Suprapubic skin (tissue), 3 donors: Measurements from ENCODE around the gene CROT.

Experiments
- POLR2AphosphoS5 ChIP-seq, 3 donors: sonication (generic); formaldehyde crosslinking; IDR thresholded peaks; one replicate each; pipeline ENCODE4 v1.6.1; 2017; ENCODE audit warnings: antibody characterized with exemption in 3 of 3
- TF ChIP-seq, protein P1 (sequence below), 2 donors: fragments of 200-600 bp in 1 of 2; fragments of 450-650 bp in 1 of 2; sonication (generic) in 1 of 2; IDR thresholded peaks; one replicate each; pipeline ENCODE4 v1.5.1; 2016 to 2019; ENCODE audit warnings: antibody characterized with exemption in 2 of 2, mild to moderate bottlenecking in 1 of 2, moderate library complexity in 1 of 2

DNA sequence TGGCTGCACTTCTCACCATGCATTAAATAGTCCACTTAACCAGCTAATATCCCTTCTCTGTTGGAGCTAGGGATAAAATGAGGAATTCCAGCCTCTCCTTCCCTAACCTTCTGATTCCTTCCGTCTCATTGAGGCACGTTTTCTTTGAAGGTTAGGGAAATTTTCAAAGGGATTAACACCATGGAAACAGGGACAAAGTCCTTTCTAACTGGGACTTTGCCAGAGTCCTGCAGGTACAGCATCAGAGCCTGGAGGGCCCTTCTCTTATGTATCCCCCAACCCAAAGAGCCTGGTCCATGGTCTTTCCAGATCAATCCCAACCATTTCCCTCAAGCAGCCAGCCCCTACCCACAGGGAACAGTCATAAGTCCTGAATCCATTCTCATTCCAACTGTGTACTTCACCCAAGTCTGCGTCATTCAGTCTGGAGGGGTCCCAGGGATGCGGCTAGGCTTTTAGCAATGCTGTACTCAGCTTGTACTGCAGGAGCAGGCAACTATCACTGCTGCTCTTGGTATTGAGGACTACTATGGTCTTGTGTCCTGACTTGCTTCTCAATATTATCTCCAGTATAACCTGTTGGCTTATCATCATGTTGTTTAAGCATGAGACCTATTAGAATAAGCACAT is 34.6 kb upstream of the CROT start:
- no peak for TF ChIP-seq POLR2AphosphoS5 (IDR thresholded peaks at IDR 0.05)
- TF ChIP-seq, protein P1, sequence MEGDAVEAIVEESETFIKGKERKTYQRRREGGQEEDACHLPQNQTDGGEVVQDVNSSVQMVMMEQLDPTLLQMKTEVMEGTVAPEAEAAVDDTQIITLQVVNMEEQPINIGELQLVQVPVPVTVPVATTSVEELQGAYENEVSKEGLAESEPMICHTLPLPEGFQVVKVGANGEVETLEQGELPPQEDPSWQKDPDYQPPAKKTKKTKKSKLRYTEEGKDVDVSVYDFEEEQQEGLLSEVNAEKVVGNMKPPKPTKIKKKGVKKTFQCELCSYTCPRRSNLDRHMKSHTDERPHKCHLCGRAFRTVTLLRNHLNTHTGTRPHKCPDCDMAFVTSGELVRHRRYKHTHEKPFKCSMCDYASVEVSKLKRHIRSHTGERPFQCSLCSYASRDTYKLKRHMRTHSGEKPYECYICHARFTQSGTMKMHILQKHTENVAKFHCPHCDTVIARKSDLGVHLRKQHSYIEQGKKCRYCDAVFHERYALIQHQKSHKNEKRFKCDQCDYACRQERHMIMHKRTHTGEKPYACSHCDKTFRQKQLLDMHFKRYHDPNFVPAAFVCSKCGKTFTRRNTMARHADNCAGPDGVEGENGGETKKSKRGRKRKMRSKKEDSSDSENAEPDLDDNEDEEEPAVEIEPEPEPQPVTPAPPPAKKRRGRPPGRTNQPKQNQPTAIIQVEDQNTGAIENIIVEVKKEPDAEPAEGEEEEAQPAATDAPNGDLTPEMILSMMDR (IDR thresholded peaks at IDR 0.05), result no peak
